ENCODE data around the gene IRGQ. TPM values are rescaled to one million over a fixed set of nuclear protein-coding genes. Genes with fewer than 3 reads are reported as not detected.
"Not testable (repeated sequence)": the region's sequence is repeated elsewhere in the genome, so short reads cannot be mapped to it uniquely, and the experiment has no call there.

The IRGQ gene, protein sequence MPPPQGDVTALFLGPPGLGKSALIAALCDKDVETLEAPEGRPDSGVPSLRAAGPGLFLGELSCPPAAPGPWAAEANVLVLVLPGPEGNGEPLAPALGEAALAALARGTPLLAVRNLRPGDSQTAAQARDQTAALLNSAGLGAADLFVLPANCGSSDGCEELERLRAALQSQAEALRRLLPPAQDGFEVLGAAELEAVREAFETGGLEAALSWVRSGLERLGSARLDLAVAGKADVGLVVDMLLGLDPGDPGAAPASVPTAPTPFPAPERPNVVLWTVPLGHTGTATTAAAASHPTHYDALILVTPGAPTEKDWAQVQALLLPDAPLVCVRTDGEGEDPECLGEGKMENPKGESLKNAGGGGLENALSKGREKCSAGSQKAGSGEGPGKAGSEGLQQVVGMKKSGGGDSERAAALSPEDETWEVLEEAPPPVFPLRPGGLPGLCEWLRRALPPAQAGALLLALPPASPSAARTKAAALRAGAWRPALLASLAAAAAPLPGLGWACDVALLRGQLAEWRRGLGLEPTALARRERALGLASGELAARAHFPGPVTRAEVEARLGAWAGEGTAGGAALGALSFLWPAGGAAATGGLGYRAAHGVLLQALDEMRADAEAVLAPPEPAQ
- total RNA-seq (2014; rRNA removed; shearing (Covaris generic)): 7.1 and 12.4 TPM in 2 replicates
- 7.8 and 9.6 TPM in 2 replicates for polyA plus RNA-seq (2015; cell fraction: cytosol; rRNA removed)
- 16.3 and 20.3 TPM in 2 replicates for polyA plus RNA-seq (2015; cell fraction: nucleus; rRNA removed)

DNA sequence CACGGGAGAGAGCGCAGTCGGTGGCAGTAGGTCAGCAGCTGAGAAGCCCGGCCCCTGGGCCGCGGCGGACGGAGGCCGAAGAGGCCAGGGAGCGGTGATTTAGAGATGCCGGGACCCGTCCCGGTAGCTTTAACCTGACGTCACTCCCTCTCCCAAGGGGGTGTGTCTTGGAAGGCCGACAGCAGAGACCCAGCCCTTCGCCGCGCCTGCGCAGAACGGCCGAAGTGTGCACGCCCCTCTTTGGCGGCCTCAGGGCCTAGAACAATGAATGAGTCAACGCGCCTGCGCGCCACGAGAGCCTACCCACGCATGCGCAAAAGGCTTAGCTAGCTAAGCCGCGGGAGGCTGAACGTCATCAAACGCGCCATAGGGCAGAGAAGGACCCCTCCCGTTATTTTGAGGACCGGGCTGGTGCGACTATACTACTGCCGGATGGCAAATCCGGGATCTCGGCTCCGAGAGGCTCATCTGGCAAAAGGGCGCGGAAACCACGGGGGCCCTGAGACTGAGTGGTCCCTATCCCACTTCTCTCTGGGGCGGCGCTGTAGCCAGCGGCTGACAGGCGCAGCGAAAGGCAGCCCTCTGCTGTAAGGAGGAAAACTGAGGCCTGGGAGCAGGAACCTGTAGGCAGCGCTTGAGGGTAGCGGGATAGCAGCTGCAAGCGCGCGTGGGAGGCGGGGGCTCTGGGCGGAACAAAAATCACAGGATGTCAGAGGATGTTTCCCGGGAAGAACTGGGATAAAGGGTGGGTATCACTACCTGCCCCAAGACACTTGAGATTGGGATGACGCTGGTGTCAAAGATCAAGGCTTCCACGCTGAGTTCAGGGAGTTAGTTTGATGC lies at the start of gene IRGQ, which contains the start of gene ZNF576:
Gene IRGQ, minus strand, starts transcription at position 136 of the 843 bp plus-strand sequence. CDS start 796 bp downstream, outside the sequence.
Gene ZNF576, plus strand, starts transcription at position 597 of the 843 bp plus-strand sequence. CDS start 514 bp downstream, outside the sequence.
- peak; percentile 99 for DNase-seq (ENCODE audit: low read depth)

DNA sequence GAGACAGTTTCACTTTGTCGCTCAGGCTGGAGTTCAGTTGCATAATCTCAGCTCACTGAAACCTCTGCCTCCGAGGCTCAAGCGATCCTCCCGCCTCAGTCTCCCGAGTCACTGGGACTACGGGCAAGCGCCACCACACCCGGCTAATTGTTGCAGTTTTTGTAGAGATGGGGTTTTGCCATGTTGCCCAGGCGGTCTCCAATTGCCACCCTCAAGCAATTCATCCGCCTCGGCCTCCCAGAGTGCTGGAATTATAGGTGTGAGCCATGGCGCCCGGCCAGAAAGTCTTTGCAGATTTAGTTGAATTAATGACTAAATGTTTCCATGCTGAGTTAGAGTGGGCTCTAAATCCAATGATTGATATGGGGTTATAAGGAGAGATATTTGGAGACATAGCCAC lies 48.2 kb upstream of the IRGQ start:
- no peak for DNase-seq (ENCODE audit: low read depth)

DNA sequence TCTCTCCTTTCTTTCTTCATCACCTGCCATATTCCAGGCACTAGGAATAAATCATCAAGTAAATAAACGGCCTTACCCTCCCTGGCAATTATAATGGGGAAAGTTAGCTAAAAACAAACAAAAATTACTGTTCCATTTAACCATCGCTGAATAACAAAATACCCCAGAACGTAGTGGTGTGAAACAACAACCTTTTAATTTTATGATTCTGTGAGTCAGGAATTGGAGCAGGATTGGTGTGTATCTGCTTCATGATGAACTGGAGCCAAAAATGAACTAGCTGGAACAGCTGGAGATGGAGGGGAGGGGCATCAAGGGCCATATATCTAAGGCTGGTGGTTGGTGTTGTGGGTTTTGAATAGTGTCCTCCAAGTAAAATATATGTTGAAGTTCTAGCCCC lies 47.4 kb upstream of the IRGQ start:
- no peak for DNase-seq (ENCODE audit: low read depth)

DNA sequence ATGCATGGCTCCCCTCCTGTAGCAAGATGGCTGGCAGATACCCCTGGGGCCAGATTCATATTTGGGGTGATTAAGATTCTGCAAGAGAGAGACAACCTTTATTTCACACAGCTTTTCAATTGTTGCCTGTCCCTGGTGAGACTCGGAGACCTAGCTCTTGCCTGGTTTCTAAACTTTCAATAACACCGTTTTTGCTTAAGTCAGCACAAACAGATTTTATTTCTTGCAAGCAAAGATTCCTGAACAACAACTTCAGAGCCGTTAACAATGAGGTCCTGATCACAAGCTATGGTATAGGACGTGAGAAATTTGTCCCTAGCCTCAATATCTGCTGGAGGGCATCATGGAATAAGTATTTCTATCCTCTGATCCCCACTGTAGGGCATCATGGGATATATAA lies 46.6 kb upstream of the IRGQ start:
- no peak for DNase-seq (ENCODE audit: low read depth)

DNA sequence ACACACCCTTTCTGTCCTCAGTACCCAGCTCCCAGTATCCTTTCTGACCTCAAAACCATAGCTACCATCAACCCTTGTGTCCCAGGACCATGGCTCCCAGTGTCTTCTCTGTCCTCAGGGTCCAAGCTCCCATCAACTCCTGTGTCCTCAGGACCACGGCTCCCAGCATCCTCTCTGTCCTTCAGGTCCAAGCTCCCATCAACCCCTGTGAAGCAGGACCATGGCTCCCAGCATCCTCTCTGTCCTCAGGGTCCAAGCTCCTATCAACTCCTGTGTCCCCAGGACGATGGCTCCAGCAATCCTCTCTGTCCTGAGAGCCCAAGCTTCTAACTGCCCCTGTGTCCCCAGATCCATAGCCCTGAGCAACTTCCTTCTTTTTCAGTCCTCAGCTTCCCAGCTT lies 45.4 kb upstream of the IRGQ start:
- no peak for DNase-seq (ENCODE audit: low read depth)

DNA sequence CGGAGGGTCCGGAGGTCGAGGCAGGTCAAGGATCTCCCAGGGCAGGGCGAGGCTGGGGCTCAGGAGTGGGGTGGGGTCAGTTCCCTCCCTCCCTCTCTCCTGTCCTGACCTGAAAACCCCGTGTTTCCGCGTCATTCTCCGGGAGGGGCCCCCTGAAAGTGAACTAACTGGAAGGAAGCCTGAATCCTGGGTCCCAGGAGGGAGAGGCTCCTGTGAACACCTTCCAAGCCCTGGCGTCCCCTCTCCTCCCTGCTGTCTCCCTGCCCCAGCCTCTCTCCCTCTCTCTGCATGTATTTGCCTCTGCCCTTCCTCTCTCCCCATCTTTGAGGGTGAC lies 44.5 kb upstream of the IRGQ start:
- no peak for DNase-seq (ENCODE audit: low read depth)

DNA sequence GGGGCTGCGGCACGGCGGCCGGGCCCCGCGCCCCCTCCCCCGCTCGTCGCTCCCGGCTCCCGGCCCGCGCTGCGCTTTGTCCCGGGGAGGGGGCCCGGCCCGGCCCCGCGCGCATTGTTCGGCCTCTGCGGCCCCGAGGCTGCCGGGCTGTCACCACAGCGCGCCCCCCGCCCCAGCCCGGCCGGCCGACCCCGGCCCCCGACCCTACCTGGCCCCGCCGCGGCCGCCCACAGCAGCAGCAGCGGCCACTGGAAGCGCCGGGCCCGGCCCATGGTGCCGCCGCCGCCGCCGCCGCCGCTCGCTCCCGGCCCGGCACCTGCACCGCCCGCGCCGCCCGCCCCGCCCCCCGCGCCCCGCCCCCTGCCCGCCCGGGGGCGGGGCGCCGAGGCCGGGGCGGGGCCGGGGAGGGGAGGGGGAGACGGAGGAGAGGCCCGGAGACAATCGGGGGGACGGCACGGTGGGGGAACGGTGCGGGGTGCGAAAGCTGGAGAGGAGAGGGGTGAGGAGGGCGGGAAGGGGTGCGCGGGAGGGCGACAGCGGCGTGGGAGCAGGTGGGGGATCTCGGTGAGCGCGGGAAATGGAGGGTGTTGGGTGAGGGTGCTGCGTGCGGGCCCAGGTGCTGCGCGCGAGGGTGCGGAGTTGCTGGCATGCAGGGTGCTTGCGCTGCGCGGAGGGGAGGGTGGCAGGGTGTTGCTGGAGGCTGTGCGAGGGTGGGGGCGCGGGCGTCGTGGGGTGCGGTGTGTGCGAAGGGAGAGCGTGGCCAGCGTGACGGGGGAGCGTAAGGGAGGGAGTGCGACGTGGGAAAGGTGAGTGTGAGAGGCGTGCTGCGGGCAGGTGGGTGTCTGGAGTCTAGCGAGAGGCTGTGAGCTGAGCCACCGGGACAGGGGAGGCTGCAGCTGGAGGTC lies 43.8 kb upstream of the IRGQ start, which contains the start of gene CADM4:
Gene CADM4, minus strand, starts transcription at position 332 of the 905 bp plus-strand sequence. Its CDS starts 60 bp downstream, at position 272.
- DNase-seq (ENCODE audit: low read depth): no peak

DNA sequence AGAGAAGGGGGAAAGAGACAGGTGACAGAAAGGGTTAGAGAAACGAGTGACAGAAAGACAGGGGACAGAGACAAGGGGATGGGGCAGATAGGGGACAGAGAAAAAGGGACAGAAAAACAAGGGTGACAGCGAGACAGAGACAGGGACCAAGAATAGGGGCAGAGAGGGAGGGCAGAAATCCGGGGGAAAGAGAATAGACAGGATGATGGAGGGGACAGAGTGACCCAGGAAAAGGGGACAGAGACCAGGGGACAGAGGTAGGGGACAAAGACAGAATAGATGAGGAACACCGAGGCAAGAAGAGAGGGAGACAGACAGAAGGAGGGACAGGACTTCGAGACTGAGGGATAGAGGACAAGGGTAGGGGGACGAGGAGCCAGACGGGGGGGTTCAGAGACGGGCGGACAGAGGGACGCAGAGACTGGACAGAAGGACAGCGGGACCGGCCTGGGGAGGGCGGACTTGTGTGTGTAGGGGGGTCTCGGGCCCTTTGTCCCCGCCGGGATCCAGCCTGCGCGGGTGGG lies 43.1 kb upstream of the IRGQ start:
- DNase-seq (ENCODE audit: low read depth): no peak

DNA sequence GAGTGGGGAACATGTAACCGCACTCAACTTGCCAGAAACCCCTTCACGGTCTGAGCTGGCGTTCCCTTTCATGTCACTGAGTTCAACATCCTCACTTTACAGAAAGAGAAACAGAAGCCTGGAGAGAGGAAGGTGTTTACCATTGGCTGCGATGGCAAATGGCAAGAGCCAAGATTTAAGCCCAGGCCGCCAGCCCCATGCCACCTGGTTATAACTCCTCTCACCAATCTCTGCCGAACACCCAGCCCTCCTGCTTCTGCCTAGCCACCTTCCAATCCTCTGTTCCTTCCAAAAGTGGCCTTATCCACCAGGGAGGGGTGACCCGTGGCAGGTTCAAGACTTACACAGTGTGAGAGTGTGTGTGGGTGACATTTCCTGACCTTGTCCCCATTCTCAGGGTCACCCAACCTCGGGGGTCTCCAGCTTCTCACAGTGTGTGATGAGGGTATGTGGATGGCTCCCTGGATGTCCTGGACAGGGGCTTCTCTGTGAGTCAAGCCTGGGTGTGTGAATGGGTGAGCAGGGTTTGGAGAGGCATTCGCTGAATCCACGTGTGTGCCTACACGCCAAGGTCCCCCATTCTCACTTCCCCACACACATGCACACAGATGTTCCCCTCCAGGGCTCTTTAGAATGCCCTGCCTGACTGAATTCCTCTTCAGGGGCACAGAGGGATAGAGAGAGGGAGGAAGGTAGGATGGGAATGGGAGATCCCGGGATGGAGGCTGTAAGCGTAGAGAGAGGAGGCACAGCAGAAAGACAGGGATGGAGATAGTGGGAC lies 42.5 kb upstream of the IRGQ start:
- no peak for DNase-seq (ENCODE audit: low read depth)

DNA sequence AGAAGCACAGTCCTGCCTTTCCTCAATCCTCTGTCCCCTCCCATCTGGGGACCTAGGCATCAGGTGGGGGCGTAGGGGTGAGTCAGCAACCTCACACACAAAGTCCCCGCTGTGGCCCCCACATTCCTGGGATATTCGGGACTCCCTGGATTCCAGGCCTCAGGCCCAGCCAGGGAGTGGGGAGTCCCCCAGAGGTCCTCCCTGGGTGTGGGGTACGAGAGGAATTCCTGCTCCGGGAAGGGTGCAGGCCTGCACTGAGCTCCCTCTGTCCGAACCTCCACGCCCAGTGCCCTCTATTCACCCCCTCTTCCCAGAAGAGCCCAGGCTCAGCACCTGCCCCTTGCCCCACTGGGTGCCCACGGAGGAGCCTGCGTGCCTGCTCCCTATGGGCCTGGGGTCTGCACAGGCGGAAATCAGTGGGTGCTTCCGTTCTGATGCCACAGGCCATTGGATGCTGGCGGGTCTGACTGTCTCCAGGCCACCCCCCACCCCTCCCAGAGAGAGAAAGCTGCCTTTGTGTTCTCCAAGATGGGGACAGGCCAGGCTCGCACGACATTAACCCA lies 40.3 kb upstream of the IRGQ start:
- DNase-seq (ENCODE audit: low read depth): no peak

DNA sequence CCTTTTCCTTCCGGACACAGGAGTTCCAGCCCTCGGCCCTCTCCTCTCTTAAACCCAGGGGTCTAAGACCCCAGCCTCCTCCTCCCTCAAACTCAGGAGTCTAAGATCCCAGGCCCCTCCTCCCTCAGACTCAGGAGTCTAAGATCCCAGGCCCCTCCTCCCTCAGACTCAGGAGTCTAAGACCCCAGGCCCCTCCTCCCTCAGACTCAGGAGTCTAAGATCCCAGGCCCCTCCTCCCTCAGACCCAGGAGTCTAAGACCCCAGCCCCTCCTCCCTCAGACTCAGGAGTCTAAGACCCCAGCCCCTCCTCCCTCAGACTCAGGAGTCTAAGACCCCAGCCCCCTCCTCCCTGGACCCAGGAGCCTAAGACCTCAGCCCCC lies 39.6 kb upstream of the IRGQ start:
- DNase-seq (ENCODE audit: low read depth): not testable (repeated sequence)

DNA sequence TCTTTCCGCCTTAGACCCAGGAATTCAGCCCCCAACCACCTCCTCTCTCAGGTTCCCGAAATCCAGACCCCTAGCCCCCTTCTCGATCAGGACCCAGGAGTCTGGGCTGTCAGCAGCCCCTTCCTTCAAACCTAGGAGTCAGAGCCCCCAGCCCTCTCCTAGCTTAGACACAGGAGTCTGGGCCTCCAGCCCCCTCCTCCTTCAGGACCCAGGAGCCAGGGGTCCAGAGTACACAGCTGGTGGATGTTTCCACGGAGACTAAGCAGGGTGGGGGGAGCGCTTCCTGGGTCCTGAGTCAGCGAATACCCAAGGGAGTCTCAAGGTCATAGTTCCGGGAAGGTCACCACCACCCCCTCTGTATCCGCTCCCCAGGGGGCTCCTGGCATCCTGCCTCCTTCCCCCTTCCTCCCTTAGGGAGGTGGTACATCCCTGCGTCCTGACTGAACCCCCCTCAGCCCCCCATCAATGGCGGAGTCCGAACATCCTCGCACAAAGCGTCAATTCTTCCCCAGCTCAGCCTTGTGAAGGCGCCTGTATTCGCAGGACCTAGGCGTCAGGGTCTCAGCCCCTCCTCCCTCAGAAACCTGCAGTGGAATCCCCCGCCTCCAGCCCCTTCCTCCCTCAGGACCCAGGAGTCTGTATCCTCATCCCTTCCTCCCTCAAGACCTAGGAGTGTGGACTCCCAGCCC lies 39.1 kb upstream of the IRGQ start:
- no peak for DNase-seq (ENCODE audit: low read depth)

DNA sequence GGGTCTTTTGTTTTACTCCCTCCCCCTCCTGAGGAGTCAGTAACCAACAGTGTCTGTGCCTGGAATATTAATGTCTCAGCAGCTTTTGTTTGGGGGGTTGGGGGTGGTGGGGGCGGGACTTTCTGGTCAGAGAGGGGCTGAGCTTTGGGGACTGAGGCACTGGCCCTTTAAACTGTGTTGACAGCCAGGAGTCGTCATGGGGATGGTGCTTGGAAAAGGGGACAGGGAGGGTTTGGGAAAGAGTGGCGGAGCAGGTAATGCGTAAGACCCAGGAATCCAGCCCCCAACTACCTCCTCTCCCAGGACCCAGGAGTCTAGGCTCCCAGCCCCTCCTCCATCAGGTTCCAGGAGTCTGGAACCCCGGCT lies 38.6 kb upstream of the IRGQ start:
- no peak for DNase-seq (ENCODE audit: low read depth)

DNA sequence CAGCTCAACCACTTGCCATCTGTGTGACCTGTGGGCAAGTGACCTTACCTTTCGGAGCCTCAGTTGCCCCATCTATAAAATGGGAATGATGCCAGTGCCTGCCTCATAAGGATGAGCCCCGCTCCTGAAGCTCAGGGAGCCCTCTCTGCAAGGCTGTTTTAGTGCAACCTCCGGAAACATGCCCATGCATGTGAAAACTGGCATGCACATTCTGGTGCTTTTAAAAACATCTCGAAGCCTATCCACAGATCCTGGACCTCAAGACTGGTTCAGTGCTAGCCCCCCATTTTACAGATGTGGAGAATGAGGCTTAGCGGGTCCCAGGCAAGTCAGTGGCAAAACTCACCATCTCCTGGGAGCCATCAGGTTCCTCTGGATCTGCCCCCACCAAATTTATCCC lies 38.1 kb upstream of the IRGQ start:
- DNase-seq (ENCODE audit: low read depth): no peak

DNA sequence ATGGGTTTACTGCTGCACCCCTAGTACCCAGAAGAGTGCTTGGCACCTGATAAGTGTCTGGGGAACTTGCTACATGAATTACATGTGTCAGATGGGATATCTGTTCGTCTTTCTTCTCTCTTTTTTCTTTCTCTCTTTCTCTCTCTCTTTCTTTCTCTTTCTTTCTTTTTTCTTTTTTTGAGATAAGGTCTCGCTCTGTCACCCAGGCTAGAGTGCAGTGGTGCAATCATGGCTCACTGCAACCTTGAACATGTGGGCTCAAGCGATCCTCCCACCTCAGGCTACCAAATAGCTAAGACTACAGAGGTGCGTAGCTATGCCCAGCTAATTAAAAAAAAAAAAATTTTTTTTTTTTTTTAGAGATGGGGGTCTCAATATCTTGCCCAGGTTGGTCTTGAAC lies 37.6 kb upstream of the IRGQ start:
- DNase-seq (ENCODE audit: low read depth): no peak

DNA sequence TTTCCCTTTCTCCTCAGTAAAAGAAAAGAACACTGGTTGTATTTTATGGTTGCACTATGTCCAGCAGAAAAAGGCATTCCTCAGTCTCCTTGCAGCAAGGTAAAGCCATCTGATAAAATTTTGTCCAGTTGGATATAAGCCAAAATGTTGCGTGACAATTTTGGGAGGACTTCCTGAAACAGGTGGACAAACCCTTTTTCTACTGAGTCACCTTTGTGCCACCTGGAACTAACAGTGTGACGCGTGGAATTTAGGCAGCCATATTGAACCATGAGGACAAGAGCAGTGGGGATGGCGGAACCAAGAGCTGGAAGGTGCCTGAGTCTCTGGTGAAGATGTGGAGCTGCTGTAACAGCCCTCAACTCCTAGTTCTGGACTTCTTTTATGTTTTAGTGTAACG lies 35.6 kb upstream of the IRGQ start:
- DNase-seq (ENCODE audit: low read depth): no peak

DNA sequence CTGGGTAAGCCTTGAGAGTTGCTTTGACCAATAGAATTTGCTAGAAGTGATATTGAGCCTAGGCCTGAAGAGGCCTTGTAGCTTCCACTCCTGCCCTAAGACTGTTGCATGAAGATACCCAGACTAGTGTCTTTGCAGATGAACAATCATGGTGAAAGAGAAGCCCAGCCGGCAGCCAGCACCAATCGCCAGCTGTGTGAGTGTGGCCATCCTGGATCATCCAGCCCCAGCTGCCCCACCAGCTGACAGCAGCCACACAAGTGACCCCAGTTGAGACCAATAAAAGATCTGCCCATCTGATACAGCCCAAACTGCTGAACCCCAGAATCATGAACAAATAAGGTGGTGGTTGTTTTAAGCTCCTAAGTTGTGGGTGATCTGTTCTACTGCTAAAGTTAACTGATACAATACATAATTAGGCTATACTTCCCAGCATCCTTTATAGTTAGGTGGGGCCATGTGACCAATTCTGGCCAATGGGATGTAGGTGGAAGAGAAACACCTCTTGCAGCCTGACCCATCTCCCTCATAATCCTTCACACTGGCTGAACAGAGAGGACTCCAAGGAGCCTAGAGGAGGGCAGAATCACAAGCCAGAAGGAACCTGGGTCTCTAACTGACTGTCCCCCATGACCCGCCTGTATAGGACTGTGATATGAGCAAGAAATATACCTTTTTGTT lies 32.9 kb upstream of the IRGQ start:
- no peak for DNase-seq (ENCODE audit: low read depth)

DNA sequence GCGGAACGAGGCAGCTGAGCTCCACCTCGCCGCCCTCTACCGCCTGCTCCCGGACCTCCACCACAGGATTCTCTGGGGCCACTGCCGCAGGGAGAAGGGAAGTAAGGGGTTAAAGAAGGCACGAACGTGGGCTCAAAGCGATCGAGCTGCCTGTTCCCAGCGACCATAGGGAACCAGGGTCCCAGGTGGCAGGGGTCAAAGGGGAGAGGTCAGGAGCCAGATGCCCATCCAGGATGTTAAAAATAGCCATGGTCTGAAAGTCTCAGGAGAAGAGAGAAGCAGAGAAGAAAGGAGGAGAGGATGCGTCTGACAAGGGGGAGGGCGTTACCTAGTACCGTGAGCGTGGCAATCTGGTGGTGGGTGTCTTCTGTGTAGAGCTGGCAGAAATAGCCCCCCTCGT lies 30.9 kb upstream of the IRGQ start:
- no peak for DNase-seq (ENCODE audit: low read depth)

Data from HT1080 (cell line).